ENCODE results near the gene KRT78. TPM values are rescaled to one million over a fixed set of nuclear protein-coding genes. Genes with fewer than 3 reads are reported as not detected.

KRT78 gene
- total RNA-seq, 1 donor from 2014 or later, result not detected

DNA sequence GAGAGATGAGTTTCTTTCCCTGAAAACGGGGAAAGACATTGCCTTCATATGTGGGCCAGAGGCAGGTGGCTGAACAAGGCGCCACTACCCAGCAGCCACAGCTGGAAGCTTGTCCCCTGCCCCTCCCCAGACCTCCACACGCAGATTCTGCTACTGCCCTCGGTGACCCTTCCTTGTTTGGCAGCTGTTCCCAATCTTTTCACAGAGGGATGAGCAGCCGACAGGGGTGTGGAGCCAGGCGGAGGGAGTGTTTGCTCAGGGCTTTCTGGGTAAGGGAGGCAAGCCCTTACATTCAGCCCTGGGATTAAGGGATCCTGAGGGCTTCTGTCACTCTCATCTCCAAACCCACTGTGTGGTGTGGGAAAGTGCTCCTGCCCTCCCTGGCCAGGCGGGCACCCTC lies 30.4 kb downstream of the KRT78 start:
- peaks cover 3% of the 10 kb centered on the region for H3K27me3 ChIP-seq (ENCODE audit: control insufficient read depth, insufficient read depth, low read length)
- TF ChIP-seq, protein P1, sequence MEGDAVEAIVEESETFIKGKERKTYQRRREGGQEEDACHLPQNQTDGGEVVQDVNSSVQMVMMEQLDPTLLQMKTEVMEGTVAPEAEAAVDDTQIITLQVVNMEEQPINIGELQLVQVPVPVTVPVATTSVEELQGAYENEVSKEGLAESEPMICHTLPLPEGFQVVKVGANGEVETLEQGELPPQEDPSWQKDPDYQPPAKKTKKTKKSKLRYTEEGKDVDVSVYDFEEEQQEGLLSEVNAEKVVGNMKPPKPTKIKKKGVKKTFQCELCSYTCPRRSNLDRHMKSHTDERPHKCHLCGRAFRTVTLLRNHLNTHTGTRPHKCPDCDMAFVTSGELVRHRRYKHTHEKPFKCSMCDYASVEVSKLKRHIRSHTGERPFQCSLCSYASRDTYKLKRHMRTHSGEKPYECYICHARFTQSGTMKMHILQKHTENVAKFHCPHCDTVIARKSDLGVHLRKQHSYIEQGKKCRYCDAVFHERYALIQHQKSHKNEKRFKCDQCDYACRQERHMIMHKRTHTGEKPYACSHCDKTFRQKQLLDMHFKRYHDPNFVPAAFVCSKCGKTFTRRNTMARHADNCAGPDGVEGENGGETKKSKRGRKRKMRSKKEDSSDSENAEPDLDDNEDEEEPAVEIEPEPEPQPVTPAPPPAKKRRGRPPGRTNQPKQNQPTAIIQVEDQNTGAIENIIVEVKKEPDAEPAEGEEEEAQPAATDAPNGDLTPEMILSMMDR (IDR thresholded peaks at IDR 0.05; ENCODE audit: insufficient read depth, low read length, poor library complexity, severe bottlenecking), result no peak
- DNase-seq (ENCODE audit: low read depth), result no peak

GRCh38 chr12:52817699-52818238 lies 31.0 kb downstream of the KRT78 start:
- TF ChIP-seq, protein P1 (IDR thresholded peaks at IDR 0.05; ENCODE audit: insufficient read depth, low read length, poor library complexity, severe bottlenecking), result no peak
- Histone ChIP-seq H3K27me3 (ENCODE audit: control insufficient read depth, insufficient read depth, low read length) (peaks cover 3% of the 10 kb centered on the region), H3K4me3 (ENCODE audit: low read depth, low read length) (no peak overlapping the region), H3K36me3 (ENCODE audit: control insufficient read depth, insufficient read depth, low read length) (no peaks in the 10 kb centered on the region)
- no peak for DNase-seq (ENCODE audit: low read depth)

More for the DNA sequence above, 30.4 kb downstream of the KRT78 start:
- Histone ChIP-seq H3K4me3 (ENCODE audit: low read depth, low read length) (no peak overlapping the region), H3K36me3 (ENCODE audit: control insufficient read depth, insufficient read depth, low read length) (no peaks in the 10 kb centered on the region)

DNA sequence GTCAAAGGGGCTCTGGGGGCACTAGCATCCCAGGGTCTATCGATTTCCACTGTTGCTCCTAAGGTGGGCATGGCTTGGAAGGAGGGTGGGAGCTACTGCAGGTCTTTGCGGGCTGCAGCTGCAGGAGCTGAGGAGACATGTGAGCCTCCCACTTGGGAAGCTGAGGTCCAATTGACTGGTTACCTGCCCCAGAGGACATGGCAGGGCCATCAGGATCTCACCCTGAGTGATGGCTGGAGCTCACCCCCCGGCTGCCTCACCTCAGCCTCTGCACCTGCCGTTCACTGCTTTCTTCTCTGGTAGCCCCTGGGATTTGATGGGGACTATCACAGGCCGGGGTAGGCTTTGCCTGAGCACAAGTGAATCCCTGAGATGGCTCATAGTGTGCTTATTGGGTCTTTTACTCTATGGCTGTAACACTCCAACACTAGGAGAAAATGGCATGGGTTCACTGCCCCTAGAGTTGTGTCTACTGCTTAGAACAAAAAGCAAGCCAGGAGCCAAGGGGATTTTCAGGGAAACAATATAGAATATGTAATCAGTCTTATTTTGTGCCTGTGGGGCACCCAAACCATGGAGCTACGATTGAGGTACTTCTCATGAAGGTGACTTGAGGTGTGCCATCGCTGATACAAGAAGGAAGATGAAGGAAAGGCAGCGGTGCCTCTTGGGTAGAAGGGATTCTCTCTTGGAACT lies 31.6 kb downstream of the KRT78 start:
- TF ChIP-seq, protein P1 (IDR thresholded peaks at IDR 0.05; ENCODE audit: insufficient read depth, low read length, poor library complexity, severe bottlenecking), result no peak
- H3K27me3 ChIP-seq (ENCODE audit: control insufficient read depth, insufficient read depth, low read length), result peaks cover 3% of the 10 kb centered on the region
- H3K4me3 ChIP-seq (ENCODE audit: low read depth, low read length), result no peak overlapping the region
- DNase-seq (ENCODE audit: low read depth), result no peak
- no peaks in the 10 kb centered on the region for H3K36me3 ChIP-seq (ENCODE audit: control insufficient read depth, insufficient read depth, low read length)

- no peak for DNase-seq (ENCODE audit: low read depth)
- Histone ChIP-seq H3K36me3 (ENCODE audit: control insufficient read depth, insufficient read depth, low read length) (no peaks in the 10 kb centered on the region), H3K27me3 (ENCODE audit: control insufficient read depth, insufficient read depth, low read length) (peaks cover 3% of the 10 kb centered on the region), H3K4me3 (ENCODE audit: low read depth, low read length) (no peak overlapping the region)
- TF ChIP-seq, protein P1 (IDR thresholded peaks at IDR 0.05; ENCODE audit: insufficient read depth, low read length, poor library complexity, severe bottlenecking), result no peak
These were observed 32.9 kb downstream of the KRT78 start for GRCh38 chr12:52815676-52816588.

DNA sequence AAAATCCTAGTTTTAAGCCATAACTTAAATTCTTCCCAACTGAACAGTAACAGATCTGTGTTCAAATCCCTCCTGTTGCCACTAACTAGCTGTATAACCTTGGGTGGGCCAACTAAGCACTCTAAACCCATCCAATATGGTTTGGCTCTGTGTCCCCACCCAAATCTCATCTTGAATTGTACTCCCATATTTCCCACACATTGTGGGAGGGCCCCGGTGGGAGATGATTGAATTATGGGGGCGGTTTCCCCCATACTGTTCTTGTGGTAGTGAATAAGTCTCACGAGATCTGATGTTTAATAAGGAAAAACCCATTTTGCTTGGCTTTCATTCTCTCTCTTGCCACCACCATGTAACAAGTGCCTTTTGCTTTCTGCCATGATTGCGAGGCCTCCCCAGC lies 33.6 kb downstream of the KRT78 start:
- H3K36me3 ChIP-seq (ENCODE audit: control insufficient read depth, insufficient read depth, low read length), result no peaks in the 10 kb centered on the region
- TF ChIP-seq, protein P1 (IDR thresholded peaks at IDR 0.05; ENCODE audit: insufficient read depth, low read length, poor library complexity, severe bottlenecking), result no peak
- no peak overlapping the region for H3K4me3 ChIP-seq (ENCODE audit: low read depth, low read length)
- peaks cover 5% of the 10 kb centered on the region for H3K27me3 ChIP-seq (ENCODE audit: control insufficient read depth, insufficient read depth, low read length)
- DNase-seq (ENCODE audit: low read depth), result no peak

All from kidney epithelial cell (primary cell).